Measurements from ENCODE around the gene COX8C. TPM values are rescaled to one million over a fixed set of nuclear protein-coding genes. Genes with fewer than 3 reads are reported as not detected.

Gene COX8C, protein sequence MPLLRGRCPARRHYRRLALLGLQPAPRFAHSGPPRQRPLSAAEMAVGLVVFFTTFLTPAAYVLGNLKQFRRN
- not detected in 2 replicates for total RNA-seq

GRCh38 chr14:93346926-93347721 lies at the start of gene COX8C:
TSS of gene COX8C (plus strand) at chr14:93347182. CDS start at chr14:93347269, 87 bp downstream.

DNA sequence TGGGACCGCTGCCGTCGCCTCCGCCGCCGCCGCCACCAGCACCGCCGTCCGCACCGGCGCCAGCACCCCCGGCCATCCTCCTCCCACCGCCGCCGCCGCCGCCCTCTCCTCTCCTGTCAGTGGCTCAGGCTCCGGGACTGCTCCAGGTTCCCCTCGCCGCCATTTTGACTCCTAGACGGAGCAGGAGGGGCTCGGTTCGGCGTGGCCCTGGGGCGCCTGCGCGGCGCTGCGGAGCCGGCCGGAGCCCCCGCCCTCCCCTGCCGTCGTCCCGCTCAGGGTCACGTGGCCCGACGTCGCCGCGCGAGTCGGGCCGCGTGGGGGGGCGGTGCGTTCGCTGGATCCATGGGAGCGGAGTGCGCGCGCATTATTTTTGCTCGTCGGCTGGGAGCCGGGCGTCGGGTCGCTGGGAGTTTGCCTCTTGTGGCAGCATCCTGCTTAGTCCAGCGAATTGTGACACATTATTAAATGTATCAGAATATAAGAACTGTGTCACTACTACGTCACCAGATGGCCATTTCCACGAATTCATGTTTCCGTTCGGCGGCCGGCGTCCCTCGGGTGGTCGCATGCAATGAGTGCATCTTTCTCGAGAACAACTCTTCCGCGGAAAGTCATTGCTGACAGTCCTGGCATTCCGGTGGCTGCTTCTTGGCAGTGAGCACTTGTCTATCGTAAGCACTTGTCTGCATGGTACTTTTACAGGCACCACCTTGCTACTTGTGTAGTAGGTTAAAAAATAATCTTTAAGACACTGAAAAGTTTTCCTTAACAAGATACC lies 13.9 kb upstream of the COX8C start, which contains the start of gene BTBD7:
Gene BTBD7, minus strand, starts transcription at position 184 of the 778 bp plus-strand sequence. CDS start 36,985 bp downstream, outside the sequence.

Other genes with a start within 250 kb of the COX8C start
- 10.8 and 14.3 TPM in 2 replicates for gene ITPK1, start 231.3 kb upstream of the COX8C start, total RNA-seq
- gene MOAP1, start 162.3 kb upstream of the COX8C start, total RNA-seq, result 7.4 and 8.0 TPM in 2 replicates
- 5.5 and 5.7 TPM in 2 replicates for gene LYSET, start 161.9 kb upstream of the COX8C start, total RNA-seq
- 9.7 and 15.6 TPM in 2 replicates for gene GON7, start 140.1 kb upstream of the COX8C start, total RNA-seq
- gene UBR7, start 139.9 kb upstream of the COX8C start, total RNA-seq, result 26.9 and 28.4 TPM in 2 replicates
- 6.7 and 6.8 TPM in 2 replicates for gene BTBD7, start 14.1 kb upstream of the COX8C start, total RNA-seq
- gene UNC79, start 83.8 kb downstream of the COX8C start, total RNA-seq, result not detected in 2 replicates

Measured in bronchus fibroblast of lung (primary cell).